Measurements from ENCODE around the gene RNF8.
A peak's percentile ranks its signal among the peaks of the same experiment; 100 is the strongest.

Gene RNF8

GRCh38 chr6:37372116-37372515 is 18.3 kb downstream of the RNF8 start:
- no CpG with 5 or more reads among the region's 1 CpG for WGBS (ENCODE audit: extremely low coverage, insufficient coverage, low lambda C conversion rate)
- H2BK120ac ChIP-seq (ENCODE audit: low read depth, low read length) = no peak overlapping the region
- no peaks in the 10 kb centered on the region for H3K27me3 ChIP-seq (ENCODE audit: insufficient read depth, low read length, poor library complexity)
- no peak overlapping the region for H4K5ac ChIP-seq (ENCODE audit: low read length)
- H4K8ac ChIP-seq (ENCODE audit: low read depth, low read length) = no peak overlapping the region
- no peak overlapping the region for H3K23ac ChIP-seq (ENCODE audit: low read length)
- DNase-seq = no peak
- H3K9ac ChIP-seq (ENCODE audit: low read length) = no peak overlapping the region
- H3K79me2 ChIP-seq (ENCODE audit: control insufficient read depth, insufficient read depth, low read length) = no peaks in the 10 kb centered on the region
- H3K4me2 ChIP-seq (ENCODE audit: low read length) = no peak overlapping the region
- H3K18ac ChIP-seq (ENCODE audit: low read length) = no peak overlapping the region
- H3K56ac ChIP-seq (ENCODE audit: low read length) = no peak overlapping the region
- no peak overlapping the region for H3K27ac ChIP-seq (ENCODE audit: low read depth, low read length)
- H2AK5ac ChIP-seq (ENCODE audit: low read length) = no peak overlapping the region
- no peak overlapping the region for H3K4me3 ChIP-seq (ENCODE audit: low read length)
- no peak overlapping the region for H2BK15ac ChIP-seq (replicated peaks; ENCODE audit: low read depth)
- H3K79me1 ChIP-seq (ENCODE audit: low read length) = no peaks in the 10 kb centered on the region
- no peaks in the 10 kb centered on the region for H3K4me1 ChIP-seq (ENCODE audit: control insufficient read depth, low read depth, low read length)
- no peak overlapping the region for H2BK5ac ChIP-seq (ENCODE audit: low read length)
- no peak overlapping the region for H3K4ac ChIP-seq (ENCODE audit: low read depth, low read length)
- peaks cover 4% of the 10 kb centered on the region for H3K36me3 ChIP-seq (ENCODE audit: control insufficient read depth, insufficient read depth, low read length)

- no peak overlapping the region for H3K4me3 ChIP-seq (ENCODE audit: low read length)
- H4K8ac ChIP-seq (ENCODE audit: low read depth, low read length) = no peak overlapping the region
- H3K4ac ChIP-seq (ENCODE audit: low read depth, low read length) = no peak overlapping the region
- no peaks in the 10 kb centered on the region for H3K79me2 ChIP-seq (ENCODE audit: control insufficient read depth, insufficient read depth, low read length)
- H3K4me2 ChIP-seq (ENCODE audit: low read length) = no peak overlapping the region
- H3K79me1 ChIP-seq (ENCODE audit: low read length) = no peaks in the 10 kb centered on the region
- no peaks in the 10 kb centered on the region for H3K4me1 ChIP-seq (ENCODE audit: control insufficient read depth, low read depth, low read length)
- WGBS (ENCODE audit: extremely low coverage, insufficient coverage, low lambda C conversion rate) = no CpG with 5 or more reads among the region's 1 CpG
- H2AK5ac ChIP-seq (ENCODE audit: low read length) = no peak overlapping the region
- no peak overlapping the region for H3K56ac ChIP-seq (ENCODE audit: low read length)
- H2BK120ac ChIP-seq (ENCODE audit: low read depth, low read length) = no peak overlapping the region
- no peak for DNase-seq
- H3K9ac ChIP-seq (ENCODE audit: low read length) = no peak overlapping the region
- H4K5ac ChIP-seq (ENCODE audit: low read length) = no peak overlapping the region
- no peak overlapping the region for H2BK15ac ChIP-seq (replicated peaks; ENCODE audit: low read depth)
- H3K27ac ChIP-seq (ENCODE audit: low read depth, low read length) = no peak overlapping the region
- H3K18ac ChIP-seq (ENCODE audit: low read length) = no peak overlapping the region
- peaks cover 4% of the 10 kb centered on the region for H3K36me3 ChIP-seq (ENCODE audit: control insufficient read depth, insufficient read depth, low read length)
- H2BK5ac ChIP-seq (ENCODE audit: low read length) = no peak overlapping the region
- H3K23ac ChIP-seq (ENCODE audit: low read length) = no peak overlapping the region
- no peaks in the 10 kb centered on the region for H3K27me3 ChIP-seq (ENCODE audit: insufficient read depth, low read length, poor library complexity)
These were observed 20.2 kb downstream of the RNF8 start for GRCh38 chr6:37373822-37374471.

GRCh38 chr6:37375376-37375775 is 21.6 kb downstream of the RNF8 start:
- Histone ChIP-seq H2AK5ac (ENCODE audit: low read length) (no peak overlapping the region), H3K4ac (ENCODE audit: low read depth, low read length) (no peak overlapping the region), H4K8ac (ENCODE audit: low read depth, low read length) (no peak overlapping the region), H3K18ac (ENCODE audit: low read length) (no peak overlapping the region), H3K56ac (ENCODE audit: low read length) (no peak overlapping the region), H3K4me1 (ENCODE audit: control insufficient read depth, low read depth, low read length) (no peaks in the 10 kb centered on the region), H3K23ac (ENCODE audit: low read length) (no peak overlapping the region), H3K4me3 (ENCODE audit: low read length) (no peak overlapping the region), H2BK5ac (ENCODE audit: low read length) (no peak overlapping the region), H4K5ac (ENCODE audit: low read length) (no peak overlapping the region), H3K79me1 (ENCODE audit: low read length) (no peaks in the 10 kb centered on the region), H2BK120ac (ENCODE audit: low read depth, low read length) (no peak overlapping the region), H3K9ac (ENCODE audit: low read length) (no peak overlapping the region), H3K4me2 (ENCODE audit: low read length) (no peak overlapping the region), H3K27ac (ENCODE audit: low read depth, low read length) (no peak overlapping the region), H2BK15ac (replicated peaks; ENCODE audit: low read depth) (no peak overlapping the region), H3K36me3 (ENCODE audit: control insufficient read depth, insufficient read depth, low read length) (peaks cover 4% of the 10 kb centered on the region), H3K27me3 (ENCODE audit: insufficient read depth, low read length, poor library complexity) (no peaks in the 10 kb centered on the region), H3K79me2 (ENCODE audit: control insufficient read depth, insufficient read depth, low read length) (no peaks in the 10 kb centered on the region)
- no peak for DNase-seq

- Histone ChIP-seq H2AK5ac (ENCODE audit: low read length) (no peak overlapping the region), H3K4ac (ENCODE audit: low read depth, low read length) (no peak overlapping the region), H3K4me1 (ENCODE audit: control insufficient read depth, low read depth, low read length) (no peaks in the 10 kb centered on the region), H3K18ac (ENCODE audit: low read length) (no peak overlapping the region), H3K4me3 (ENCODE audit: low read length) (no peak overlapping the region), H3K27me3 (ENCODE audit: insufficient read depth, low read length, poor library complexity) (no peaks in the 10 kb centered on the region), H3K9ac (ENCODE audit: low read length) (no peak overlapping the region), H3K79me1 (ENCODE audit: low read length) (no peaks in the 10 kb centered on the region), H3K36me3 (ENCODE audit: control insufficient read depth, insufficient read depth, low read length) (peaks cover under 1% of the 10 kb centered on the region), H2BK15ac (replicated peaks; ENCODE audit: low read depth) (no peak overlapping the region), H3K27ac (ENCODE audit: low read depth, low read length) (no peak overlapping the region), H2BK120ac (ENCODE audit: low read depth, low read length) (no peak overlapping the region), H2BK5ac (ENCODE audit: low read length) (no peak overlapping the region), H4K5ac (ENCODE audit: low read length) (no peak overlapping the region), H3K56ac (ENCODE audit: low read length) (no peak overlapping the region), H3K79me2 (ENCODE audit: control insufficient read depth, insufficient read depth, low read length) (no peaks in the 10 kb centered on the region), H3K23ac (ENCODE audit: low read length) (no peak overlapping the region), H3K4me2 (ENCODE audit: low read length) (no peak overlapping the region), H4K8ac (ENCODE audit: low read depth, low read length) (no peak overlapping the region)
- WGBS (ENCODE audit: extremely low coverage, insufficient coverage, low lambda C conversion rate) = no CpG with 5 or more reads among the region's 4 CpGs
- no peak for DNase-seq
These were observed 22.4 kb downstream of the RNF8 start for GRCh38 chr6:37376078-37376743.

- Histone ChIP-seq H3K56ac (ENCODE audit: low read length) (no peak overlapping the region), H4K8ac (ENCODE audit: low read depth, low read length) (no peak overlapping the region), H3K9ac (ENCODE audit: low read length) (no peak overlapping the region), H3K18ac (ENCODE audit: low read length) (no peak overlapping the region), H3K4me3 (ENCODE audit: low read length) (no peak overlapping the region), H2BK15ac (replicated peaks; ENCODE audit: low read depth) (no peak overlapping the region), H2AK5ac (ENCODE audit: low read length) (no peak overlapping the region), H4K5ac (ENCODE audit: low read length) (no peak overlapping the region), H3K4me1 (ENCODE audit: control insufficient read depth, low read depth, low read length) (no peaks in the 10 kb centered on the region), H3K79me1 (ENCODE audit: low read length) (no peaks in the 10 kb centered on the region), H3K27ac (ENCODE audit: low read depth, low read length) (no peak overlapping the region), H3K27me3 (ENCODE audit: insufficient read depth, low read length, poor library complexity) (no peaks in the 10 kb centered on the region), H3K4ac (ENCODE audit: low read depth, low read length) (no peak overlapping the region), H3K36me3 (ENCODE audit: control insufficient read depth, insufficient read depth, low read length) (peaks cover 6% of the 10 kb centered on the region), H2BK120ac (ENCODE audit: low read depth, low read length) (no peak overlapping the region), H3K23ac (ENCODE audit: low read length) (no peak overlapping the region), H3K4me2 (ENCODE audit: low read length) (no peak overlapping the region), H2BK5ac (ENCODE audit: low read length) (no peak overlapping the region), H3K79me2 (ENCODE audit: control insufficient read depth, insufficient read depth, low read length) (no peaks in the 10 kb centered on the region)
- no CpG with 5 or more reads among the region's 2 CpGs for WGBS (ENCODE audit: extremely low coverage, insufficient coverage, low lambda C conversion rate)
- DNase-seq = peak; percentile 94
These were observed 27.8 kb downstream of the RNF8 start for GRCh38 chr6:37381579-37381978.
